Calu3 (cell line): ENCODE data around the gene DNER. TPM values are rescaled to one million over a fixed set of nuclear protein-coding genes. Genes with fewer than 3 reads are reported as not detected.

ENCODE experiments used
- BruUV-seq: library from RNA; stranded (reverse); fragments of 400-500 nt; replicated peaks from 2 replicates; lab custom pipeline; 2021; lab: Mats Ljungman, UMichigan
- CTCF ChIA-PET: fragments of 300-600 bp; sonication (Branson Sonifier 250); formaldehyde crosslinking; loops from one replicate; lab custom pipeline; 2022; ENCODE audit warnings: antibody characterized with exemption; lab: Charles Lee
- DNase-seq: peaks from one replicate; pipeline ENCODE4 v3.0.0; 2022
- H3K27ac Mint-ChIP-seq: one replicate; pipeline ENCODE4 v1.8.0; 2022; ENCODE audit warnings: mixed read lengths; ENCODE audit not compliant: unreplicated experiment
- H3K27me3 Mint-ChIP-seq: one replicate; pipeline ENCODE4 v1.8.0; 2022; ENCODE audit warnings: mixed read lengths; ENCODE audit not compliant: unreplicated experiment
- H3K36me3 Mint-ChIP-seq: one replicate; pipeline ENCODE4 v1.8.0; 2022; ENCODE audit warnings: mild to moderate bottlenecking, moderate library complexity, mixed read lengths; ENCODE audit not compliant: insufficient read depth, unreplicated experiment
- H3K4me1 Mint-ChIP-seq: one replicate; pipeline ENCODE4 v1.8.0; 2022; ENCODE audit warnings: mild to moderate bottlenecking, low read depth, mixed read lengths; ENCODE audit not compliant: unreplicated experiment
- H3K4me3 Mint-ChIP-seq: one replicate; pipeline ENCODE4 v1.8.0; 2022; ENCODE audit warnings: mild to moderate bottlenecking, low read depth, moderate library complexity, mixed read lengths; ENCODE audit not compliant: unreplicated experiment
- H3K9me3 Mint-ChIP-seq: one replicate; pipeline ENCODE4 v1.8.0; 2022; ENCODE audit warnings: low read depth, mixed read lengths; ENCODE audit not compliant: unreplicated experiment
- intact Hi-C: fragments of 100-400 bp; cut with micrococcal nuclease; formaldehyde crosslinking; loops from one replicate; pipeline ENCODE4 v1.10.0; 2022; ENCODE audit not compliant: unreplicated experiment
- total RNA-seq: library from RNA; stranded (reverse); gene quantifications from 2 replicates; pipeline ENCODE4 v1.2.3, GENCODE V29; 2022
- TF ChIP-seq, protein P1 (sequence below): fragments of 200-600 bp; IDR thresholded peaks from one replicate; pipeline ENCODE4 v1.8.0; 2022; ENCODE audit warnings: antibody characterized with exemption; ENCODE audit not compliant: unreplicated experiment

The DNER gene
- total RNA-seq, 1 experiment from 2014 or later: 1.1 TPM

DNA sequence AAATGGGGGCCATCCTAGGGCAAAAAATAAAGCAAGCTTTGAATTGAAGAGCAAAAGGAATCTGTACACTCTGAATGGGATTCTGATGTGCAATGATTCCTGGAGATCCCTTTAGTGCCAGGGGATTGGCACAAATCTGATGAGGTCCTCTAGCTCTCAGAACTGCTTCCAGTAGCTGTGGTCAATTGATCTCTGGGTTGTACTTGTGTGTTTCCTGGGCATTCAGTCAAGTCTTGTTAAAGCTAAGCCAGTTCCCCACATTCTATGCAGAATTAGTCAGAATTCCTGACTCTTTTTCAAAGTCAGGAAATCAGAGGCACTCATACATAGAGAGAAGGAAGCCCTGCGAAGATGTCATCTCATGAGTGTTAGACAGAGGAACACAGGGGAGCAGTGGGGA, 161.3 kb downstream of the DNER start:
- no peaks in the 10 kb centered on the region for H3K36me3 Mint-ChIP-seq
- no peaks in the 10 kb centered on the region for H3K4me1 Mint-ChIP-seq
- CTCF ChIA-PET: no interaction called here
- TF ChIP-seq, protein P1, sequence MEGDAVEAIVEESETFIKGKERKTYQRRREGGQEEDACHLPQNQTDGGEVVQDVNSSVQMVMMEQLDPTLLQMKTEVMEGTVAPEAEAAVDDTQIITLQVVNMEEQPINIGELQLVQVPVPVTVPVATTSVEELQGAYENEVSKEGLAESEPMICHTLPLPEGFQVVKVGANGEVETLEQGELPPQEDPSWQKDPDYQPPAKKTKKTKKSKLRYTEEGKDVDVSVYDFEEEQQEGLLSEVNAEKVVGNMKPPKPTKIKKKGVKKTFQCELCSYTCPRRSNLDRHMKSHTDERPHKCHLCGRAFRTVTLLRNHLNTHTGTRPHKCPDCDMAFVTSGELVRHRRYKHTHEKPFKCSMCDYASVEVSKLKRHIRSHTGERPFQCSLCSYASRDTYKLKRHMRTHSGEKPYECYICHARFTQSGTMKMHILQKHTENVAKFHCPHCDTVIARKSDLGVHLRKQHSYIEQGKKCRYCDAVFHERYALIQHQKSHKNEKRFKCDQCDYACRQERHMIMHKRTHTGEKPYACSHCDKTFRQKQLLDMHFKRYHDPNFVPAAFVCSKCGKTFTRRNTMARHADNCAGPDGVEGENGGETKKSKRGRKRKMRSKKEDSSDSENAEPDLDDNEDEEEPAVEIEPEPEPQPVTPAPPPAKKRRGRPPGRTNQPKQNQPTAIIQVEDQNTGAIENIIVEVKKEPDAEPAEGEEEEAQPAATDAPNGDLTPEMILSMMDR: no peak
- intact Hi-C loops: no loop called here
- no TSS peak for BruUV-seq
- H3K4me3 Mint-ChIP-seq: no peak overlapping the region
- H3K27ac Mint-ChIP-seq: no peak overlapping the region
- DNase-seq: no peak
- no peaks in the 10 kb centered on the region for H3K27me3 Mint-ChIP-seq
- peaks cover 4% of the 10 kb centered on the region for H3K9me3 Mint-ChIP-seq

DNA sequence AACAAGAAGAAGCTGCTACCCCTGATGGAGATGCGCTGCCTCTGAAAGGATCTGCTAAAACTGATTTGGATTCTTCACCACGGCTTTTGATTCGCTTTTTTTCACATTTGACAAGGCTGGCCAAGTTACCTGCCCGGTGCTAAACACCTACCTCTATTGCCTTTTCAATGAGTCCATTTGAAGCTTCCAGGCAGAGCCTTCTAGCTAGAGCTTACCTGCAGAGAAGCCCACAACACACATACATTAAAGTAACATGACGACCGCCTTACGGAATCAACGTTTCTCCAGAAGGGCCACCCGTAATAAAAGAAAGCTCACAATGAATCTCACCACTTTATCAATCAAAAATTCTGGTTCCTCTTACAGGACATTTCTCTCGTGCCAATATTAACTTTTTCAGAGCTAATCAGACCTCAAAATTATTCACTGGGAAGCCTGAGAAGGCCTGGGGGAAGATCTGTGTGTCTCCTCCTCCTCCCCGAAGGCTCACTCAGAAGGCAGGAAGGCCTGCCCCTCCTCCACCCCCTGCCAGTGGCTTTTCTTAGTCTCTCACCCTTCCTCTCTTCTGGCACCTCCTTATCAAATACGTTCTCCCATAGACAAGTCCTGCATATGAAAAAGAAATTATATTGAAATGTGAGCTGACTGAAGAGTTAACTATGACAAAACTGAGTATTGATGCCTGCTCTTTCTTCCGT, 171.0 kb downstream of the DNER start:
- Mint-ChIP-seq H3K36me3 (no peaks in the 10 kb centered on the region), H3K27me3 (no peaks in the 10 kb centered on the region), H3K4me1 (no peaks in the 10 kb centered on the region), H3K27ac (no peak overlapping the region), H3K4me3 (no peak overlapping the region), H3K9me3 (peaks cover 3% of the 10 kb centered on the region)
- CTCF ChIA-PET: no interaction called here
- no TSS peak for BruUV-seq
- intact Hi-C loops: no loop called here
- no peak for DNase-seq
- TF ChIP-seq, protein P1: no peak

DNA sequence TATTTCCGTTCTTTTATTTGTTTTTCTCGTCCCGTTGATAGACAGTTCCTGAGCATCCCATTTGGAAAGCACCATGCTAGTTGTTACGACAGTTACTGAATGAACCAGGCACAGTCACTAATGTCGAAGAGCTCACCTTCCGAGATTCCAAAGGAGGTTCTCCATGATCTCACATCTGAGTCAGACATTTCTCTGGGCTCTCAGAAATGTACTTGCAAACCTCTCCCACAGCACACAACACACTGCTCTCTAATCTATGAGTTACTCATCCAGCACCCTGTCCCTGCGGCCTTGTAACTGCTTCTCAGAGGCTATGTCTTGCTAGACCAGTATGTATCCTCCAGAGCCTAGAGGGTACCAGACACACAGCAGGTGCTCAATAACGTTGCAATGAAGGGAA, 174.7 kb downstream of the DNER start:
- Mint-ChIP-seq H3K27ac (no peak overlapping the region), H3K9me3 (no peaks in the 10 kb centered on the region), H3K4me1 (no peaks in the 10 kb centered on the region), H3K36me3 (no peaks in the 10 kb centered on the region), H3K27me3 (no peaks in the 10 kb centered on the region), H3K4me3 (no peak overlapping the region)
- DNase-seq: no peak
- CTCF ChIA-PET: no interaction called here
- intact Hi-C loops: no loop called here
- no TSS peak for BruUV-seq
- TF ChIP-seq, protein P1: no peak

DNA sequence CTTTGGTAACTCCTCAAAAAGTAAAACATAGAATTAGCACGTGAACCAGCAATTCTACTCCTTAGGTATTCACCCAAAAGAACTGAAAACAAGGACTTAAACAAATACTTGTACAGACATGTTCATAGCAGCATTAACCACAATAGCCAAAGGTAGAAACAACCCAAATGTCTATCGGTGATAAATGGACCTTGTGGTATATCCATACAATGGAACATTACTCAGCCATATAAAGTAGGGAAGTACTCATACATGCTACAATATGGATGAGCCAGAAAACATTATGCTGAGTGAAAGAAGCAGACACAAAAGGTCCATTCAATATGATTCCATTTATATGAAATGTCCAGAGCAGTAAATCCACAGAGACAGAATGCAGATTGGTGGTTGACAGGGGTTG, 182.8 kb downstream of the DNER start:
- BruUV-seq: no TSS peak
- no peak overlapping the region for H3K4me3 Mint-ChIP-seq
- intact Hi-C loops: no loop called here
- H3K4me1 Mint-ChIP-seq: no peaks in the 10 kb centered on the region
- TF ChIP-seq, protein P1: no peak
- no peaks in the 10 kb centered on the region for H3K36me3 Mint-ChIP-seq
- H3K27ac Mint-ChIP-seq: no peak overlapping the region
- H3K9me3 Mint-ChIP-seq: peaks cover 10% of the 10 kb centered on the region
- no peak for DNase-seq
- CTCF ChIA-PET: no interaction called here
- H3K27me3 Mint-ChIP-seq: no peaks in the 10 kb centered on the region
